Activated CD4-positive, alpha-beta T cell treated with anti-CD3 and anti-CD28 coated beads for 4 hours (primary cell): ENCODE data around the gene SNORC.

Experiments used
- DNase-seq, 2 donors: peaks; one replicate each; pipeline ENCODE4 v3.0.0-alpha.2; 2020

The SNORC gene

DNA sequence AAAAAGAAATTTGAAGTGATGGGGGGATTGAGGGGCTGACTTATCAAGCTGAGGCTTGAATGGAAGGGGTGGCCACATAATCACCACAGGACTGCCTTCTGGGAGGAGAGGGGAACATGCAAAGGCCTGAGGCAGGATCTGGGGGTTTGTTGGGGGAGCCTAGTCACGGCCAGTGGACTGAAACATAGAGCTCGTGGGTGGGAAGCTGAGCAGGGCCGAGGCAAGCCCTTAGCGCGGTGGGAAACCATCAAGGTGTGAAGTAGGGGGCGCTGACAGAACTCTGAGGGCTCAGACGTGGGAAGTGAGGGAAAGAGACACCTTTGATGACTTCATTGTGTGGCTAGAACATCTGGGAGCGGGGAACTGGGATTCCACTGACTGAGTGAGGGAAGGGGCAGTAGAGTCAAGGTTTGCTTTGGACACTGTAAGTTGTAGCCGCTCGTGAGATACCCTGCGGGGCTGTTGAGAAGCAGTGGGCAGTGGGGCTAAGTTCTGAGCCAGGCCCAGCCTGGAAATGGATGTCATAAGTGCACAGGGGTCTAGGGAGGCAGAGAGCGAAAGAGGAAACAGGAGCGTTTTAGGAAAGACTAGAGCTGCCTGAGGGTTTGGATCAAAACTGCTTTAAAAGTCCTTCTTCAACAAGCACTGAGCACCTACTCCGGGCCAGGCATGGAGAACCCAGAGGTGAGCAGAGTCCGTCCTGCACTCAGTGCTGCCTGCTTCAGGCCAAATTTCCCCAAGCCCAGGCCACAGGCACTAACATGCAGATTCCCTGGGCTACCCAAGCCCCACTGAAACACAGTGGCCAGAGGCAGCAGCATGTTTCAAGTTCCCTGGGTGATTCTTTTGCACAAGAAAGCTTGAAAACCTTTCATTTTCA lies 686 bp upstream of the SNORC start:
- DNase-seq, result no peak

DNA sequence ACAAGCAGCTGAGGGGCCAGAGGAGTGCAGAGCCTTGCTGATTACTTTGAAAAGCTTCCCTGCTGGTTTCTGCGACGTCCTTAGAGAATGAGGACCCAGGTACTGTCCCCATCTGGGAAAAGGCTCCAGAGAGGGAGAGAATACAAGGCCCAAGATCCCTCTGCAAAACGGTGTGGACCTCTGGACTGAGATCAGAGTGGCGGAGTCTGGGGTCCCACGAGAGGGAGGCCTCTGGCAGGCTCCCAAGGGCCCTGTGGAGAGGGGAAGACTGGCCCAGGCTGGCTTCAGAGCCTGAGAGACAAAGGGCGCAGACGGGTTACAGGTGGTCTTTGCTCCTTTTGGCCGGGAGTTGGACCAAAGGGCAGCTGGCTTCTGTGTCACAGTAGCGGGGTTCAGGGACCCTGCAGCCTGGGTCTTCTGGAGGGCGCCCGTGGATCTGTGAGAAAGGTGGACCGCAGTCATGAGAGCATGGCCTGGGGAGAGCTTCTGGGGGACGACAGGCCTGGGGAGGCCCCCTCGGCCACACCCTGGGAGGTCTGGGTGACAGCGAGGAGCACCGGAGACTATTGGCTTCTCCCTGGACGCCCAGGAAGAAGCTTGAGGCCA lies 805 bp downstream of the SNORC start:
- no peak for DNase-seq

DNA sequence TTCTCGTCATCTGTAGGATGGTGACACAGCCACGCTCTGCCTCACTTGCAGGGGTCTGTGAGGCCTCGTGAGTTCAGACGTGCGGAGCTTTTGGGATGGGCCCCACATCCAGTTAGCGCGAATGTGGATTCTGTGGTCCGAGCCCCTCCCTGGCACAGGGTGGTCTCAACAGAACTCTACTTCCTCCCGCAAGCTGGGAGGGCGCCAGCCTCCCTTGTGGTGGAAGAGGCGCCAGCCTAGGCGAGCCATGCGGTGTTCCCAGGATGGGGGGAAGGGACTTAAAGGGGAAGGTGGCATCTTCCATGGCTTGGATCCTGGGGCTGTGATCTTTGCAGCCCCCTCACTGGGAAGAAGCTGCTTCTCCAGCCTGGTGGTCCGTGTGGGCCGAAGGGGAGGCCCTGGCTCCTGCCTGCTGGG lies 1.4 kb downstream of the SNORC start:
- no peak for DNase-seq

DNA sequence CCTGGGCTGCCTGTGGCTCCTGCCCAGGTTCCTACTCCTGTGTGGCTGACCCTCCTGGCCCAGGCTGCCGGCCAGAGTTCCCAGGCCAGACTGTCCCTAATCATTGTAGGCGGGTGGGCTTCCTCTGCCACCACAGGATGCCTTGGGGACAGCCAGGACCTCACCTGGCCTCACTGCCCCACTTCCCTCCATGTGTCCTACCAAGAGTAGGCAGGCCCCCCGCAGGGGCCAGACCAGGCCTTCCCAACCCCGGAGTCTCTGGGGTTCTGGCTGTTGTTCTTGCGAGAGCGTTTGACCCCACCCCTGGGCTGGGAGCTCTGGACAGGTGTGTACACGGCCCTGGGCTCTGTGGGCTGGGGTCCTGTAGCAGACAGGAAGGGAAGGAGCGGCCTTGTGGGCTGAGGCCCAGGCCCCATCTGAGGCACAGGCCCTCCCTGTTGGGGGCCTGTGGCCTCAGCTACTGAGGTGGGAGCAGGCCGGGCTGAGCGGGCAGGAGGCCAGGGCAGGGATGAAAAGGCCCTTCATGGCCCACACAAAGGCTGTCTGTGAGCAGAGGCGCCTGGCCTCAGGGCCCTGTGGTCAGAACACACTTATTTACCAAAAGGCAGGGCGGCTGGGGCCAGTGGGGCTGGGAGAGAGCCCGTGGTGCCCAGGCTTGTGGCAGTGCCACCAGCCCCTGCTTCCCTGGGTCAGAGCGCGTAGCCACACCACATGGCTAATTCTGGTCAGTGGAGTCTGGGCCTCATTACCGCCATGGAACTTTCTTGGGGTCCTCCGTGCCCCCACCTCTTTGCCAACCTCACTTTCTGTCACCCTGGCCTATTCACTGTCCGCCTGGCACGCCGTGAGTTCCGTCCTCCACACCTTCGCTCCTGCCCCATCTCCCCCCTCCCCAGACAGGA lies 2.0 kb downstream of the SNORC start:
- DNase-seq, result no peak

DNA sequence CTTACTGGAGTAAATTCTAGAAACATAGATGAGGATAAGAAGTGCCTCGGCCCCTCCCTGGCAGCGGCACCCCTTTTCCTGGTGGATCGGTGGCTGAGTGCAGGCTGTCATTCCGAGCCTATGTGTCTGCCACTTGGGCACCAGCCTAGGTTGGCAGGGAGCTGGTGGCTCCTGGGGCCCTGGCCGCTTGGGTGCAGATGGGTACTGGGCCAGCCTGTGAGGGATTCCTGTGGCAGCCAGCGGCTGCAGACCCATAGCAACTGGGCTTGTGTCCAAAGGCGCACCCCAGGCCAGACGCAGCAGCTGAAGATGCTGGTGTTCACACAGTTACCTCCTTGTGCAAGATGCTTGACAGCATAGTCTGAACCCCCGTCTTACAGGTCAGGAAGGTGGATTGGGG lies 2.8 kb downstream of the SNORC start:
- DNase-seq, result no peak

DNA sequence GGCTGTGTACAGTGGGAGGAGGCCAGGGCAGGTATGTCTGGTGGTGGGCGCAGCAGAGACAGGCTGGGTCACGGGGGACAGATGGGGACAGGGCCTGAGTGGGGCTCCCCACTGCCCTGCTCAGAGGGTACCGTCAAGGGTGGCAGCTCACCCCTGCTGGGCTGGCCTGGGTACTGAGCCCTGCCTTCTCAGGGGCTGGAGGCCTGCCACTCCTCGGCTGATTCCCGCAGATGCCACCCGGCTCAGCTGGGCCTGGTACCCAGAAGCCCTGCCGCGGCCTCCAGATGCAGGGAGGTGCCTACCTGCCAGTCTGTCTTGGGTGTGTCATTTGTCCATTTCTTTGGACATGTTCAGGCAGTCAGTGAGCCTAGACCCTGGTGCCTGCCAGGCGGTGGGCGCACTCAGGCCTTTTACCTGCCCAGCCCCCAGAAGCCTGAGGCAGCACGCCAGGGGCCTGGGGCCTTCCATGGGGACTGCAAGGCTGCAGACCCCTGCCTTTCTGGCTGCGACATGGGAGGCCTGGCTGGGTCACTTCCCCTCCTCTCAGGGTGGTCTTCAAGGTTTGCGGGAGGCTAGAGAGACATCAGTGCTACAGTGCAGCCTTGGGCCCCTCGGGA lies 3.3 kb downstream of the SNORC start:
- DNase-seq, result no peak

DNA sequence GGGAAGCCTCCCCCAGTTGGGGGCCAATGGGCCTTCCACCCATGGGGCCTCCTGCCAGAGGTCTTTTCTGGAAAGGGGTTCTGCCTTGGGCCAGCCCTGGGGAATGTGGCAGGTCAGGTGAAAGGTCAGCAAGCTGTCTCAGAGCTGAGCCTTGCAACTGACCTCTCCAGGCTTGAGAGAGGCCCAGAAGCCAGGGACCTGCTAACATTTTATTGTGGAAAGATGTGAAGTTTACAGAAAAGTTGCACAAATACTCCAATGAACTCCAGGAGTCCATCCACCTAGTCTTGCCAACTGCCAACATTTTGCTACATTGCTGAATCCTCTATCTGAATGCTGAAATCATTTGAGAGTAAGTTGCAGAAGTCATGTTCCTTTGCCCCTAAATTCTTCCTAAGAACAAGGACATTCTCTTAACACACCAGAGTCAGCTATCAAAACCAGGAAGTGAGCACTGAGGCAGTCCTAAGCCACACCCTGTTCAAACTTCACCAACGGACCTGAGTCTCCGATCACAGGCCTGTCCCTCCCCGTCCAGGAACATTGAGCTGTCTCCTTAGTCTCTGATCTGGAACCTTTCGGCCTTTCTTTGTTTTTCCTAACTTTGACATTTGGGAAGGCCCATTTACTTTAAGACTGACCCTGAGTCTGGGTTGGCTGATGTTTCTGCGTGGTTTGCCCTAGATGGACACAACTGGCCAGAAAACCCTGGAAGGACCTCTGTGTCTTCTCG lies 4.0 kb downstream of the SNORC start:
- no peak for DNase-seq

DNA sequence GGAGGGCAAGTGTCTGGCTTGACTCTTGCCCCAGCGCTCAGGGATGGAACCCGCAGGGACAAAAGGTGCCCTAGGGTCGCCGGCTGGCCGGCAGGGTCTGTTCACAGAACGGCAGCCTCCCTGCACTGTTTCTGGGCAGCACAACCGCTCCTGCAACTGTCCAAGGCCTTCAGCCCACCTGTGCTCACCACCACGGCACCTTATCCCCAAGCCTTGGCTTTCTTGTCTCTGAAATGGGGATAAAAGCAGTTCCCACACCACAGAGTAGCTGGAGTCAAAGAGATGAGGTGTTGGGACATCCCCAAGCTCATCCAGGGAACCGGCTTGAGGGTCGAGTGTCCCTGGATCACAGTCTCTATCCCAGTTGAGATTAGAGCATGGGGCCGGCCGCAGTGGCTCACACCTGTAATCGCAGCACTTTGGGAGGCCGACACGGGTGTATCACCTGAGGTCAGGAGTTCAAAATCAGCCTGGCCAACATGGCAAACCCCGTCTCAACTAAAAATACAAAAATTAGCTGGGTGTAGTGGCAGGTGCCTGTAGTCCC lies 4.7 kb downstream of the SNORC start:
- DNase-seq, result no peak

DNA sequence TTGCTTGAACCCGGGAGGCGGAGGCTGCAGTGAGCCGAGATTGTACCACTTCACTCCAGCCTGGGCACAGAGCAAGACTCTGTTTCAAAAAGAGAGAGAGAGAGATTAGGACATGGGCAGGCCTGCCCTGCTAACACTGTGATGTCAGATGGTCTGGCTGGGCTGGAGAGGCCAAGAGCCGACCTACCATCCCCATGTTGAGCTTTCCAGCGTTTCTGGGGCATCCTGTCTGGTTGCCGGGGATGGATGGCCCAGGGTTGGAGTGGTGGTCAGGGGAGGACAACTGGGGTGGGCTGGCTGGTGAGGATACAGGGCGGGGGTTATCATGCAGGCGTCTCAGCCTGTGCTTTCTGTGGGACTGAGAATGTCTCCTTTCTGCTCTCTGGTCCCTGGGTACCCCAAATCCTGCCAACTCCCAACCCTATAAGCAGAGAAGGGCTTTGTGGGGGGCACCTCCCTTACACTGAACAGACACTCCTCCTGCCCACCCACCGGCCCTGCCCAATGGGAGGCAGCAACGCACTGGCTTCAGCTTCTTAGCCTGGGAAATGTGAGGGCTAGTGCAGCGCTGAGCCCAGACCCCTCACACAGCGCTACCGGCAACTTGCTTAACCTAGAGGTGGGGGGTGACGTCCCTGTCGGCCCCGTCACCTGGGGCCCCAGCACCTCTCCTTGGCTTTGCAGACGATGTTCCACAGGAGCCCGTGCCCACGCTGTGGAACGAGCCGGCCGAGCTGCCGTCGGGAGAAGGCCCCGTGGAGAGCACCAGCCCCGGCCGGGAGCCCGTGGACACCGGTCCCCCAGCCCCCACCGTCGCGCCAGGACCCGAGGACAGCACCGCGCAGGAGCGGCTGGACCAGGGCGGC lies 5.4 kb downstream of the SNORC start:
- no peak for DNase-seq

DNA sequence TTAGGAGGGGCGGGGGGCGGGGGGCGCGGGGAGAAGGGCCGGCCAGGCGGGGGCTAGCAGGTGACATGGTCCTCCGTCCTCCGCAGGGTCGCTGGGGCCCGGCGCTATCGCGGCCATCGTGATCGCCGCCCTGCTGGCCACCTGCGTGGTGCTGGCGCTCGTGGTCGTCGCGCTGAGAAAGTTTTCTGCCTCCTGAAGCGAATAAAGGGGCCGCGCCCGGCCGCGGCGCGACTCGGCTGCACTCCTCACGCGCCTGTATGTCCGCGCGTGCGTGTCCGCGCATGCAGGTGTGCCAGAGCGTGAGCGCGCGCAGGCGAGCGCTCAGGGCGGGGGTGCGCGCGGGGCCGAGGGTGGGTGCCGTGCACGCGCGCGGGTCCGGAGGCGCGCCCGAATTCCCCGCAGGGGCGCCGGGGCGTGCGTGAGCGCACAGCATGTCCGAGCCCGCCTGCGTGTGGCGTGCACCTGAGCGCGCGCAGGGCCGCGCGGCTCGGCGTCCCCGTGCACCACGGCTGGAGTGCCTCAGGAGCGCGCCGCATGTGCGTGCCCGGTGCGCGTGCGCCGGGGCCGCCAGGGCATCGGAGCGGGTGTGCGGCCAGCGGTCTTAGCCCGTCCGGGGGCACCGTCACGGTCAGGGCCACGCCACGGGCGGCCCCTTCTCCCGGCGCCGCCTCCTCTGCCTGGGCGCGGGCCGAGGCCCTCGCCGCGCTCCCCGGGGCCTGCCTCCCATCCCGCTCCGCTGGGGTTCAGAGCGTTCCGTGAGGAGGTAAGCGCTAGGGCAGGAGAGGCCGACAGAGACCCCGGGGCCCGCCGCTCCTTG lies 6.3 kb downstream of the SNORC start:
- DNase-seq, result no peak

DNA sequence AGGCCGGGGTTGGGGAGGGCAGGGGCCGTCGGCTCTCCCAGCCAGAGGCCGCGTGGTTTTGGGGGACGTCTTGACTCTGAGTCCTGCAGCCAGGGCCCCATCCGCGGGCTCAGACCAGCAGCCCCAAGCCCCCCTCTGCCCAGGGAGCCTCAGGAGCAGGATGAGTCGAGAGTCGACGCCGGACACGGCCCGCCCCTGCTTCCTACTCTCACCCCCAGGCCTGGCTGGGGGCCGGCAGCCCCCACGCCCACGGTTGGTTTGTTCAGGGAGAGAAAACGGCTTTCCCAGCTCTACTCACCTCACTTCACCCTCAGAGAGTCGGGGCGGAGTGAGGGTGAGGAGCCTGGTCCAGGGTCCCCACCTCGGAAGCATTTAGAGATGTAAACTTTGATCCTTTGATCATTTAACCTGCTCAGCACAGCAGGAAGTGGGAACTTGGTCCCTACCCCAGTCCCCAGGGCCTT lies 6.9 kb downstream of the SNORC start:
- DNase-seq, result no peak

DNA sequence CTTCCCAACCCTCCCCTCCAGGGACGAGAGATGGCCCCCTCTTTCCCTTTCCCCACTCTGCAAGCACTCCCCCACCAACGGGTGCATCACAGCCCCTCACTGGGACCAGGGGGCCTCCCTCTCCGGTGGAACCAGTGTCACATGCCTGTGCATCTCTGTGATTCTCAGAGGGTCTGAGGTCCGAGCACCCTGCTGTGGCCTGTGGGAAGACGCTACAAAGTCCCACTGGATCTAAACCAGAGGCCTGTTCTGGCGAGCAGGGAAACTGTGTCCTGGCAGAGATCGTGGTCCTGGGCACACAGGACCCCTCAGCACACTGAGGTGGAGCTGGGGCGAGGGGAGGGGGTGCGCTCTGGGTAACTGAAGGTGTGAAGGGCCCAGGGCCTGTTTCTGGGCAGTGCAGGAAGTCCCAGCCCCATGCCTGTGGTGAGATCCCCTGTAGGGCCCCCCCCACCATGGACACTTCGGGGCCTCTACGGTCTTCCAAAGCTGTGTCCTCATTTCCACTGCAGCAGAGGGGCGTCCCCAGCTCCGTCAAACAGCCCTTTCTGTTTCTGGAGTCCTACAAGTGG lies 8.0 kb downstream of the SNORC start:
- no peak for DNase-seq

DNA sequence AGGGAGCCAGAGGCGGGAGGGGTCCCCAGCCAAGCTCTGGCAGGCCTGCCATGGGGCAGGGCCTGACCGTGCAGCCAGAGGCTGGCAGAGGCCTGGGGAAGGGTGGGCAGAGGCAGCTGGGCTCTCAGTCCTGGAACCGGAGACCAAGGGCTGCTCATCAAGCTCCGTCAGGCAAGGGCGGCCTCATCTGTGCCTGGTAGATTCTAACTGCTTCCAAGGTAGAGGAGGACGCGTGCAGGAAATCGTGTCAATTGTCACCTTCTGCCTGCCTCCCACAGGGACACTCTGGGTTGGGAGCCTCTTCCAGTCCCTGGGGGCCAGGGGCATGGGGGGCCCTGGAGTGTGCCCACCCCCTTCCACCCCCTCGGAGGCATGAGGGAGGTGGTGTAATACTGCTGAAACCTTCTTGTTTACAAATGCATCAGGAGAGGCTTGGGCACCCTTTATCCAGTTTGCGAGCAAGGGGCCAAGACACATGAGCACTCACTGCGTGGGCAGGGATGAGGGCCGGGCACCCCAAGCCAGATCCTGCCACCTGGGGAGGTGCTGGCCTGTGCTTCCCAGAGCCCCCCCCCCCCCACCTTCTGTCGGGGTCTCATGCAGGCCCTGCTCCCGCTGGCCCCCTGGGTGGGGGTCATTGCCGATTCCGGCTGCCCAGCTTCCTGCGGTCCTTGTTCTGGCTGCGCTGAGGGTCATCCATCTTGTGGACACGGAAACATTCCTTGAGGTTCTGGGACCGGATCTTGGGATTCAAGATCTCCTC lies 9.0 kb downstream of the SNORC start:
- DNase-seq, result no peak

DNA sequence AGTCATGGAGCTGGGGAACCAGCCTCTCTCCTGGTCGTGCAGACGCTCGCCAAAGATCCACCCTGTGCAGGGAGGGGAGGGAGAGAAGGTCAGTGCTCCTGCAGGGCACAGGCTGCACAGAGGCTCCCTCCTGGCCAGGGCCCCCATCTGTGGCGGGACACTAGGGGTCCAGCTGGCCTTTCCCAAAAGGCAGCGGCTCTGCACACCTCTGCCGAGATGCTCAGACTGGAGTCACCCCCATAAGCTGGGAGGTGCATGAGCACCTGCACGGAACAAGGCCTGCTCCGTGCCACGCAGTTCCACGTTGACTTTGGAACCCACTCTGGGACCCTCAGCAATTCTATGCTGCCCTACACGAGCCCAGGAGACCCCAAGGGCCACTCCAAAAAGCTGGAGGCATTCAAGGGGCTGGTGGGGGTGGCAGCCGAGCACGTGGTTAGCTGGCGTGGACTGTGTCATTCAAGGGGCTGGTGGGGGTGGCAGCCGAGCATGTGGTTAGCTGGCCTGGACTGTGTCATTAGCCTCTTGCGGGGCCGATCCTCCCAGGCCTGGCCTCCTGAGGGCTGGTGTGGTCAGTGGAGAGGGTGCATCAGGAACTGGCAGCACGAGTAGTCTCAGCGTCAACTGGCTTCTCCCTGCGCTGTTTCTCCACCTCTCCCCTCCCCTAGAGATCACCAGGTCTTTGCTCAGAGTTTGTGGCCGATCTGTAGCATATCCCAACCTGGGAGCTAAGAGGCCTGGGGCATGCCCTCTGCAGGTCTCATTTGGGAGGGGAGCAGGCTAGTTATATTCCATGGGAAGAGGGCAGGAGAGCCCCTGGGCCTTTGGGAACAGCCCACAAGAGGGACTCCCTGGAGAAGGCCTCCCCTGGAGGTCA lies 9.8 kb downstream of the SNORC start:
- no peak for DNase-seq

DNA sequence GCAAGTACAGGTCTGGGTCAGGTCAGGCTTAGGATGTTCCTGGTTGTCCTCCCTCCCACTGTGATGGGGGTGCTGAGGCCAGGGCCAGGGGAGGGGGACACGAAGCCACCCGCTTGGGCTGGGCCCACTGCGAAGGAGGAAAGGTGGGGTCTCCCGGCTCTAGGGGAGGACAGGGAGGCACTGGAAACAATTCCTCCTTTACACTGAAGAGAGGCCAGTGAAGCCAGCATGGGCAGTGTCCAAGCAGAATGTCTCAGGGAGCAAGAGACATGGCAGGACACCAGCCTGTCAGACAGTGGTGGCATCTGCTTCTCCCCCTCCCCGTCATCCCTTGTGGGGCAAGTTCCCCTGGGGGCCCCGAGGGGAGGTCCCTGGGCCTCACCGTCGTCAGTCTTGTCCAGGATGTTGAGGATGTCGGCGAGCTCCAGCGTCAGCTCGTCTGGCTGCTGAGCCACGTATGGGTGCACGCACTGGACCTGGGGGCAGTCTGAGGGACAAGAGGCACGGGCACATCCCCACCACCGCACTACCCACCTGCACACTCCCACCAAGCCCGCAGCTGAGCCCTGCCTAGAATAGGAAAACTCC lies 10.8 kb downstream of the SNORC start:
- DNase-seq, result no peak

DNA sequence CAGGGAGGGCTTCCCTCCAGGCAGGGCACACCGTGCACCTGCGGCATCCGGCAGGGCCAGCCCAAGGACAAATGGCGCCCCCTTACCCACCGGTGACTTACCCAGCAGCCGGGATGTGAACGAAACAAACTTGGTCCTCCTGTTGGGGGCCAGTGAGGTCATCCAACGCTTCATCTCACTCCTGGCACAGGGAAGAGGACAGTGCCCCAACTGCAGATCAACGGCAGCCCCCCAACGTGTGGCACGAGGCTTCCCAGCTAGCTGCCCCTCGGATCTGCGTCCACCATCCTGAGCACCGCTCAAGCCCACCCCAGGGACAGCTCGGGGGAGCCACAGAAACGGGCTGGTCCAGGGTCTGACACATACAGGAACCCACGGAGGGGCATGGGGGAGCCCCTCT lies 12.0 kb downstream of the SNORC start:
- DNase-seq, result no peak

DNA sequence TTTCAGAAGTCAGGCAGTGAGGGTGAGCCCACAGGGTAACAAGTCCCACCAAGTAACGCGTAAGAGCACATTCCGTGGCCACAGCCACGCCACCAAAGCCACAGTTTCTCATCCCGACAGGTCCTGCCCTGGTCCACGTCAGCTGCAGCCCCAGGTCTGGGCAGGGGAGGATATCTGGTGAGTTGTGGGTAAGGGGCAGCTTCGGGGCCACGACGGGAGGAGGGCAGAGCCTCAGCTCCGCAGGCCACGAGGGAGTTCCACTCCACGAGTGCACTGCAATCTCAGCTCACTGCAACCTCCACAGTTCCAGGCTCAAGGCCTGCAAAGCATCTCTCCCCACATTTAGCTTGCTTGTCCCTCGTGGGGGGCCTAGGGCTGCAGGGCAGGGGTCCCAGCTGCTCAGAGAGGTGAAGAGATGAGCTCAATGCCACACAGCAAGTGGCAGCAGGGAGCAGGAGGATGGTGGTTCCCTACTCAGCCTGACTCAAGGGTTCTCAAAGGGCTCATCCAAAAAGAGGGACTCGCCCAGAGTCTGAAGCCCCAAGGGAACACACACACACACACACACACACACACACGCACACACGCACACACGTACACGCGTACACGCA lies 12.5 kb downstream of the SNORC start:
- no peak for DNase-seq
